SW 1271 (cell line): Measurements from ENCODE around the gene AQP10.
A peak's percentile ranks its signal among the peaks of the same experiment; 100 is the strongest.
"Not testable (repeated sequence)": the region's sequence is repeated elsewhere in the genome, so short reads cannot be mapped to it uniquely, and the experiment has no call there.

ENCODE experiments used
- DNase-seq, 2 experiments: peaks; one replicate each; lab custom pipeline; 2025; lab: John Stamatoyannopoulos, UW

Gene AQP10

GRCh38 chr1:154344977-154345837 lies 24.3 kb downstream of the AQP10 start:
- peak in 1 of 2 experiments; percentile 3 for DNase-seq

- no peak for DNase-seq
Measured at GRCh38 chr1:154346276-154346917, 25.5 kb downstream of the AQP10 start.

GRCh38 chr1:154347961-154348360 lies 27.1 kb downstream of the AQP10 start:
- DNase-seq: no peak

- no peak for DNase-seq
Measured at GRCh38 chr1:154348429-154349076, 27.7 kb downstream of the AQP10 start.

- DNase-seq: no peak
Measured at GRCh38 chr1:154349121-154349520, 28.2 kb downstream of the AQP10 start.

GRCh38 chr1:154350383-154350782 lies 29.5 kb downstream of the AQP10 start:
- DNase-seq: no peak

GRCh38 chr1:154351363-154352068 lies 30.6 kb downstream of the AQP10 start:
- no peak for DNase-seq

GRCh38 chr1:154352245-154352580 lies 31.3 kb downstream of the AQP10 start:
- no peak for DNase-seq

GRCh38 chr1:154352581-154353459 lies 31.9 kb downstream of the AQP10 start:
- DNase-seq: no peak

GRCh38 chr1:154353460-154353904 lies 32.6 kb downstream of the AQP10 start:
- DNase-seq: peak in 1 of 2 experiments; percentile 15

- DNase-seq: no peak
Measured at GRCh38 chr1:154353966-154354365, 33.1 kb downstream of the AQP10 start.

GRCh38 chr1:154358519-154358918 lies 37.6 kb downstream of the AQP10 start:
- DNase-seq: no peak

GRCh38 chr1:154360288-154360687 lies 39.4 kb downstream of the AQP10 start:
- DNase-seq: no peak

GRCh38 chr1:154360881-154361280 lies 40.0 kb downstream of the AQP10 start:
- DNase-seq: not testable (repeated sequence)

- DNase-seq: no peak
Measured at GRCh38 chr1:154361357-154361756, 40.5 kb downstream of the AQP10 start.

GRCh38 chr1:154371436-154371835 lies 50.5 kb downstream of the AQP10 start:
- no peak for DNase-seq

- not testable (repeated sequence) for DNase-seq
Measured at GRCh38 chr1:154373777-154374357, 53.0 kb downstream of the AQP10 start.
